Activated CD4-positive, alpha-beta T cell treated with anti-CD3 and anti-CD28 coated beads, Interleukin-2, Interleukin-4, amounts not matched to agents 100 ng/mL and 50 ng/mL, durations not matched to agents 16 hours and 8 hours (primary cell): ENCODE measurements around the gene OAS3.
A peak's percentile ranks its signal among the peaks of the same experiment; 100 is the strongest.

Experiments used
- DNase-seq: peaks from one replicate; pipeline ENCODE4 v3.0.0-alpha.2; 2020; ENCODE audit warnings: low spot score

OAS3 gene

GRCh38 chr12:112961536-112961935, 23.3 kb downstream of the OAS3 start:
- DNase-seq: no peak

- no peak for DNase-seq
Observed at GRCh38 chr12:112962561-112962960, 24.3 kb downstream of the OAS3 start.

GRCh38 chr12:112963227-112963861, 25.1 kb downstream of the OAS3 start:
- DNase-seq: no peak

GRCh38 chr12:112964067-112964670, 25.9 kb downstream of the OAS3 start:
- DNase-seq: no peak

GRCh38 chr12:112964915-112965314, 26.6 kb downstream of the OAS3 start:
- no peak for DNase-seq

- DNase-seq: no peak
Observed at GRCh38 chr12:112965643-112966042, 27.4 kb downstream of the OAS3 start.

GRCh38 chr12:112967306-112967705, 29.0 kb downstream of the OAS3 start:
- DNase-seq: no peak

- DNase-seq: no peak
Observed at GRCh38 chr12:112967858-112968257, 29.6 kb downstream of the OAS3 start.

- DNase-seq: no peak
Observed at GRCh38 chr12:112969547-112970306, 31.5 kb downstream of the OAS3 start.

- DNase-seq: no peak
Observed at GRCh38 chr12:112970391-112970790, 32.1 kb downstream of the OAS3 start.

GRCh38 chr12:112971248-112971647, 33.0 kb downstream of the OAS3 start:
- no peak for DNase-seq

GRCh38 chr12:112973011-112973735, 34.9 kb downstream of the OAS3 start:
- no peak for DNase-seq

- DNase-seq: no peak
Observed at GRCh38 chr12:112973818-112974231, 35.6 kb downstream of the OAS3 start.

GRCh38 chr12:112974904-112975303, 36.6 kb downstream of the OAS3 start:
- no peak for DNase-seq

- no peak for DNase-seq
Observed at GRCh38 chr12:112977139-112977538, 38.9 kb downstream of the OAS3 start.

- DNase-seq: no peak
Observed at GRCh38 chr12:112977641-112978040, 39.4 kb downstream of the OAS3 start.

GRCh38 chr12:112978163-112979040, 40.1 kb downstream of the OAS3 start, which contains the start of gene OAS2:
Gene OAS2, plus strand, starts transcription at chr12:112978519. Its CDS starts 90 bp downstream, at chr12:112978609.
- peak; percentile 90 for DNase-seq

GRCh38 chr12:112979041-112979680, 40.9 kb downstream of the OAS3 start:
- DNase-seq: peak; percentile 60

GRCh38 chr12:112980491-112981158, 42.4 kb downstream of the OAS3 start:
- DNase-seq: peak; percentile 40

- DNase-seq: no peak
Observed at GRCh38 chr12:112985642-112986290, 47.5 kb downstream of the OAS3 start.
